SK-N-MC (cell line): Measurements from ENCODE around the gene HADHA.

Experiments used
- DNase-seq: peaks from one replicate; pipeline ENCODE4 v3.0.0-alpha.2; 2011; ENCODE audit warnings: low read depth, low spot score
- H3K27ac ChIP-seq: fragments of 200-600 bp; sonication (generic); 2 replicates; pipeline ENCODE4 v1.5.1; 2016; ENCODE audit warnings: mixed run types
- H3K36me3 ChIP-seq: fragments of 200-600 bp; sonication (generic); 2 replicates; pipeline ENCODE4 v1.6.1; 2017; ENCODE audit warnings: antibody characterized with exemption, low read length, mixed read lengths; ENCODE audit not compliant: insufficient read depth
- H3K4me3 ChIP-seq: fragments of 200-600 bp; sonication (generic); 2 replicates; pipeline ENCODE4 v1.5.1; 2016
- H3K9ac ChIP-seq: fragments of 200-600 bp; sonication (generic); 2 replicates; pipeline ENCODE4 v1.8.0; 2017; ENCODE audit warnings: mixed run types, mixed read lengths; ENCODE audit not compliant: insufficient read length
- H3K9me3 ChIP-seq: fragments of 200-600 bp; sonication (generic); 2 replicates; pipeline ENCODE4 v1.6.1; 2017; ENCODE audit warnings: low read depth, mild to moderate bottlenecking, antibody characterized with exemption, low read length, moderate library complexity, mixed read lengths
- EZH2 ChIP-seq: fragments of 200-600 bp; sonication (generic); IDR thresholded peaks from one replicate; pipeline ENCODE4 v1.6.1; 2017; ENCODE audit warnings: antibody characterized with exemption
- FOXP2 ChIP-seq: optimal IDR thresholded peaks from 2 replicates; pipeline ENCODE3; 2011; ENCODE audit warnings: mild to moderate bottlenecking, moderate library complexity; ENCODE audit not compliant: insufficient read depth; ENCODE audit errors: extremely low read length, control extremely low read depth
- POLR2AphosphoS5 ChIP-seq: IDR thresholded peaks from 2 replicates; pipeline ENCODE4 v1.6.1; 2012; ENCODE audit warnings: mild to moderate bottlenecking, low read depth, low read length, borderline replicate concordance

Gene HADHA

DNA sequence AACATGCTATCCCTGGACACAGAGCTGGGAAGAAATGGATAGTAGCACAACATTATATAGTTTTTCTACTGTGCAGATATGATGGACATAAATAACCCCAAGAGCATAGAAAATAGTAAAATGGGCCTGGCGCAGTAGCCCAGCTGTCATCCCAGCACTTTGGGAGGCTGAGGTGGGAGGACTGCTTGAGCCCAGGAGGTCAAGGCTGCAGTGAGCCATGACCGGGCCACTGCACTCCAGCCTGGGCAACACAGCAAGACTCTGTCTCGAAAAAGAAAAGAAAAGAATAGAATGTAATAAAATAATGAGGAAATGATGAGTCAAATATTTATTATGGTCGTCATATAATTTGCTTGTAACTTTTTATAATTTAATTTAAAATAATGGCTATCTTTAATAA lies 79.0 kb downstream of the HADHA start:
- no peak for DNase-seq
- no peak overlapping the region for H3K4me3 ChIP-seq
- no peak for TF ChIP-seq EZH2
- TF ChIP-seq FOXP2 = no peak
- no peak for TF ChIP-seq POLR2AphosphoS5
- no peak overlapping the region for H3K9ac ChIP-seq
- H3K9me3 ChIP-seq = no peaks in the 10 kb centered on the region
- H3K36me3 ChIP-seq = no peaks in the 10 kb centered on the region
- H3K27ac ChIP-seq = no peak overlapping the region

DNA sequence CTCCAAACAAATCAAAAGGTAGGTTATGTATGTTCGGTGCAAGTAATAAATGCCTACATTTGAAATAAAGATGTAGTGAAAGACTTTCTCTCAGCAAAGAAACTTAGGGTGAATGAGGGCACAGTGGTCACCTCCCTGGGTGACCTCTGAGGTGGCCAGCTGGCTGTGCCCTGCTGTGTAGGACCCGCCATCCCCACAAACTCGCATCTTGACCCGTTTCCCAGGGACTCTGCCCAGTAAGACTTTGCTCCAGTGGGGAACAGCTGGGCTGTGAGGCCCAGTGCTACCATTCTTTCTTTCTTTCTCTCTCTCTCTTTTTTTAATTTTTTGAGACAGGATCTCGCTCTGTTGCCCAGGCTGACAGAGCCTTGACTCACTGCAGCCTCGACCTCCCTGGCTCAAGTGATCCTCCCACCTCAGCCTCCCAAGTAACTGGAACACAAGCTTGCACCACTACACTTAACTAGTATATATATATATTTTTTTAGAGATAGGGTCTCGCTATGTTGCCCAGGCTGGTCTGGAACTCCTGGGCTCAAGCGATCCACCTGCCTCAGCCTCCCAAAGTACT lies 79.7 kb downstream of the HADHA start:
- H3K4me3 ChIP-seq = no peak overlapping the region
- TF ChIP-seq FOXP2 = no peak
- no peak overlapping the region for H3K27ac ChIP-seq
- H3K9ac ChIP-seq = no peak overlapping the region
- no peaks in the 10 kb centered on the region for H3K9me3 ChIP-seq
- no peaks in the 10 kb centered on the region for H3K36me3 ChIP-seq
- no peak for DNase-seq

DNA sequence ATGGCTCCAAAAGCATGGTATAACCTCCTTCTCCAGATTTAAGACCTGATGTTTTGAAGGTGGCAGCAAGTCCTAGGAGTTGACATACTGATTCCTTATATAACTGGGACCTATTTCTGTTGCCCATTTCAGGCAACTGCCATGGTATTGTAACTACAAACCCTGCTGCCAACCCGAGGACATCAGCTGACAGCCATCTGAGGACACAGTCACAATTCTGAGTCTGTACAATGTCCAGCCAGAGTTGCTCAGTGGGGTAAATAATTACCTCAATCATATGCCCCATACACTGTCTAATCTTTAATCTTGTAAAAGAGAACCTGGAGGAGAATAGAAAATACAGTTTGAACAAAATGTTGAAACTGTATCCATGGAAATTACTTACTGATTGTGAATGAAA lies 80.2 kb downstream of the HADHA start:
- H3K27ac ChIP-seq = no peak overlapping the region
- TF ChIP-seq EZH2 = no peak
- no peak for TF ChIP-seq FOXP2
- TF ChIP-seq POLR2AphosphoS5 = no peak
- DNase-seq = no peak
- H3K4me3 ChIP-seq = no peak overlapping the region
- no peaks in the 10 kb centered on the region for H3K36me3 ChIP-seq
- H3K9ac ChIP-seq = no peak overlapping the region
- no peaks in the 10 kb centered on the region for H3K9me3 ChIP-seq

DNA sequence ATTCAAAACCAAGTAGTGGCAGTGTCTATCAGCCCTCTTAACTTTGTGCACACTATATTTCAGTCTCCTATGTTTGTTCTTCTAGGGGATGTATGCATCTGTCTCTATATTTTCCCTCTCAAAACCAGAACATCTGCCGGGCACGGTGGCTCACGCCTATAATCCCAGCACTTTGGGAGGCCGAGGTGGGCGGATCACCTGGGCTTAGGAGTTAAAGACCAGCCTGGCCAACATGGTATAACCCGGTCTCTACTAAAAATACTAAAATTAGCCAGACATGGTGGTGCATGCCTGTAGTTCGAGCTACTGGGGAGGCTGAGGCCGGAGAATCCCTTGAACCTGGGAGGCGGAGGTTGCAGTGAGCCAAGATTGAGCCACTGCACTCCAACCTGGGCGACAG lies 81.5 kb downstream of the HADHA start:
- Histone ChIP-seq H3K36me3 (no peaks in the 10 kb centered on the region), H3K9ac (no peak overlapping the region), H3K4me3 (no peak overlapping the region), H3K9me3 (no peaks in the 10 kb centered on the region), H3K27ac (no peak overlapping the region)
- no peak for TF ChIP-seq POLR2AphosphoS5
- no peak for TF ChIP-seq FOXP2
- no peak for TF ChIP-seq EZH2
- DNase-seq = no peak

DNA sequence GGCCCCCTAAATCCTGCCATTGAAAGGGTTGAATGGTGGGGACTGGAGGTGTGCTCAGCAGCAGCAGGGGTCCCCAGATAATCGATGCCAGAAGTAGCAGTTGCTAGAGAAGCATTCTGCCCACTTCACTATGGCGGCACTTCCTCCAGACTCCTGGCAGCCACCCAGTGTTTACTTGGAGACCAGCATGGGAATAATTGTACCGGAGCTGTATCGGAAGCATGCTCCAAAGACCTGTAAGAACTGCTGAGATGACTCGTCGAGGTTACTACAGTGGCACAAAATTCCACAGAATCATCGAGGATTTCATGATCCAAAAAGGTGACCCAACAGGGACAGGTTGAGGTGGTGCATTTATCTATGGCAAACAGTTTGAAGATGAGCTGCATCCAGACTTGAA lies 82.5 kb downstream of the HADHA start:
- Histone ChIP-seq H3K9me3 (no peaks in the 10 kb centered on the region), H3K27ac (no peak overlapping the region), H3K9ac (no peak overlapping the region), H3K36me3 (no peaks in the 10 kb centered on the region), H3K4me3 (no peak overlapping the region)
- DNase-seq = no peak
- TF ChIP-seq EZH2 (no peak), POLR2AphosphoS5 (no peak), FOXP2 (no peak)

DNA sequence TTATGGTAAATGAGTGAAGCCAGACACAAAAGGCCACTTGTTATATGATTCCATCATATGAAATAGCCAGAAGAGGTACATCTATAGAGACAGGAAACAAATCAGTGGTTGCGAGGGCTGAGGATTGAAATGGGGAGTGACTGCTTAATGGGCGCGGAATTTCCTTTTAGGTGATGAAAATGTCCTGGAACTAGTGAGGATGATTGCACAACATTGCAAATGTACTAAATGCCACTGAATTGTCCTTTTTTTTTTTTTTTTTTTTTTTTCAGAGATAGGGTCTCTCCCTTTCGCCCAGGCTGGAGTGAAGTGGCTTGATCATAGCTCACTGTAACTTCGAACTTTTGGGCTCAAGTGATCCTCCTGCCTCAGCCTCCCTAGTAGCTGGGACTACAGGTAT lies 86.9 kb downstream of the HADHA start:
- H3K9me3 ChIP-seq = no peaks in the 10 kb centered on the region

DNA sequence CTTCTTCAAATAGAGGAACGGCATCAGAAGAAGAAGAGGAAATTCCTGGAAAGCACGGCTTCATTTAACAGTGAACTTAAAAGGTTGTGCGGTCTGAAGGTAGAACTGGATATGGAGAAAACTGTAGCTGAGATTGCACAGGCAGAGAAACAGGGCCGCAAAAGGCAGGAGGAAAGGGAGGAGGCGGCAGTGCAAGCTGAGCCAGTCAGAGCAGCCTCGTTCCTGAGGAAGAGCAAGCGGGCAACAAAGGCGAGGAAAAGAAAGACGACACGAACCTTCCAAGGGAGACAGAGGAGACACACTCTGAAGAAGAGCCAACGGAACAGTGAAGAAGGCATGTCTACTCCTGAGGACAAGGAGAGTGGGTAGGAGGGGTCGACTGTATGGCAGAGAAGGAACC lies 94.2 kb downstream of the HADHA start:
- no peaks in the 10 kb centered on the region for H3K36me3 ChIP-seq
- no peak for DNase-seq
- no peak overlapping the region for H3K27ac ChIP-seq
- H3K9ac ChIP-seq = no peak overlapping the region
- no peak overlapping the region for H3K4me3 ChIP-seq
- TF ChIP-seq EZH2 = no peak
- no peak for TF ChIP-seq FOXP2
- TF ChIP-seq POLR2AphosphoS5 = no peak
- no peaks in the 10 kb centered on the region for H3K9me3 ChIP-seq

More for the DNA sequence above, 86.9 kb downstream of the HADHA start:
- no peak for TF ChIP-seq POLR2AphosphoS5
- no peak for TF ChIP-seq EZH2
- TF ChIP-seq FOXP2 = no peak
- no peaks in the 10 kb centered on the region for H3K36me3 ChIP-seq
- no peak overlapping the region for H3K9ac ChIP-seq
- DNase-seq = no peak
- H3K27ac ChIP-seq = no peak overlapping the region
- H3K4me3 ChIP-seq = no peak overlapping the region

DNA sequence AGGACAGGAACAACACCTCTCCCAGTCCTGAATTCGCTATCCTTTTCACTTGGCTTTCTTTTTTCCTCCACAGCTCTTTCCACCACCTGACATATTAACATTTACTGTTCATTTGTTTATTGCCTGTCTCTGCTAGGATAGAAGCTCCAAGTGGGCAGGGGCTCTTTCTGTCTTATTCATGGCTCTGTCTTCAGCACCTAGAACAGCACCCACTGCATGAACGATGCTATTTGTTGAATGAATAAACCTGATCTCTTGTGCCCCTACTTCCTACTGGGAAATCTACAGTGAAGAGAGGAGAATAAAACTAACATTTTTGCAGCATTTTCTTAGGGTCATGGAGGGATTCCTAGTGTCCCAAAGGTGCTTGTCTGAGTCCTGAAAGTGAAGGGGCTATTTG lies 95.9 kb downstream of the HADHA start:
- Histone ChIP-seq H3K27ac (no peak overlapping the region), H3K9ac (no peak overlapping the region), H3K9me3 (no peaks in the 10 kb centered on the region), H3K36me3 (no peaks in the 10 kb centered on the region), H3K4me3 (no peak overlapping the region)
- no peak for TF ChIP-seq FOXP2
- no peak for TF ChIP-seq EZH2
- no peak for TF ChIP-seq POLR2AphosphoS5
- DNase-seq = no peak

DNA sequence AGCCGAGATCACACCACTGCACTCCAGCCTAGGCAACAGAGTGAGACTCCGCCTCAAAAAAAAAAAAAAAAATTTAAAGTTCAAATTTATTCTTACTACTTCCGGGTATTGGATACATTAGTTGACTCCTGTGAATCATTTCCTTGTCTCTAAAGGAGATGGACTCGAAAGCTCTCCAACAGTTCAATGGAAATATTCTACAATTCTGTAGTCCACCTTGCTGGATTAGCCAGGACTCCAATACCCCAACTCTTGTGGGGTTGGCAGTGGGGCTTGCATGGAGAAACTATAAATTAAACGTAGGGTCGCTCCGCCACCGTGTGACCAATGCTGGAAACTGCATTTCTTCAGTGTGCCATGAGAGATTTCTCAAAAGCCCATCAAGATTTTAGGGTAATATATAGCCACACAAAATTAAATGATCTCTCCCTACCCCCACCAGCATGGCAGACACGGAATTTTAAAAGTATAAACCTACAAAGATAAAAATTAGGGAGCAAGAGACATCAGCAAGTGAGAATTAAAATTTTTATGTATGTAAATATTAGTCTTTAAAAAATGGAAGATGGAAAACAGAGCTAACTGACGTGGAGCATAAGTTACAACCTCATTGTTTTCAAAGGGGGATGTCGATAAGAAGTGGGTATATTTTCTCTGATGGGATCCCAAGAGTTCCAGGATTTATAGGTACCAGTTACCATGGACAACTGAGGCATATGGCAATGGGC lies 99.3 kb downstream of the HADHA start:
- no peaks in the 10 kb centered on the region for H3K9me3 ChIP-seq

DNA sequence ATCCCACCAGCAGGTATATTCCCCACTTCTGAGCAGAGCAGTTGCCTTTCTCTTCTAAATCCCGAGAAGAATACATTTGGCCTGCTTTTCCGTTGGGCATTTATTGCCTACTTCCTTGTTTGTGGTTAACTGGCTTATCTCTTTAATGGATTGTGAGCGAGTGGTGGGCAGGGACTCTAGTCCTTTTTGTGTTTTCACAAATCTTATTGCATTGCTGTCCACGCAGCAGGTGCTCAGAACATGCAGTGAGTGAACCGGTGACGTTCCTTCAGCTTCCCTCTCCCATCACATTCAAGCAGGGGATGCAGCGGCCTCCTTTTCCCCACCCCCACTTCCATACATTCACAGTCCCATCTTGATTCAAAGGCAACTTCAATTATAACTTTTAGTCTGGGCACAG lies 100.4 kb downstream of the HADHA start:
- no peak overlapping the region for H3K27ac ChIP-seq
- no peak overlapping the region for H3K9ac ChIP-seq
- no peaks in the 10 kb centered on the region for H3K36me3 ChIP-seq
- TF ChIP-seq EZH2 = no peak
- no peak for TF ChIP-seq POLR2AphosphoS5
- no peak for TF ChIP-seq FOXP2
- DNase-seq = no peak
- no peaks in the 10 kb centered on the region for H3K9me3 ChIP-seq
- no peak overlapping the region for H3K4me3 ChIP-seq

More for the DNA sequence above, 99.3 kb downstream of the HADHA start:
- peak; percentile 39 for DNase-seq
- H3K36me3 ChIP-seq = no peaks in the 10 kb centered on the region
- H3K9ac ChIP-seq = no peak overlapping the region
- no peak overlapping the region for H3K27ac ChIP-seq
- no peak for TF ChIP-seq EZH2
- TF ChIP-seq POLR2AphosphoS5 = no peak
- no peak for TF ChIP-seq FOXP2
- H3K4me3 ChIP-seq = no peak overlapping the region
